Mammary epithelial cell (primary cell): ENCODE measurements around the gene TVP23C.
"Not testable (repeated sequence)": the region's sequence is repeated elsewhere in the genome, so short reads cannot be mapped to it uniquely, and the experiment has no call there.

Source experiments
- EZH2 ChIP-seq: IDR thresholded peaks from 2 replicates; pipeline ENCODE4 v1.6.1; 2012; ENCODE audit warnings: low read length, inconsistent platforms, borderline replicate concordance
- TF ChIP-seq, protein P1 (sequence below), 2 donors: IDR thresholded peaks in 1 of 2; conservative IDR thresholded peaks in 1 of 2; 2 replicates each; pipeline ENCODE4 v1.5.1; 2011 to 2012; ENCODE audit warnings: inconsistent platforms in 2 of 2, low read length in 2 of 2, mild to moderate bottlenecking in 2 of 2, control low read depth in 1 of 2, low read depth in 1 of 2; ENCODE audit not compliant: insufficient read depth in 1 of 2; ENCODE audit errors: extremely low read depth in 1 of 2

DNA sequence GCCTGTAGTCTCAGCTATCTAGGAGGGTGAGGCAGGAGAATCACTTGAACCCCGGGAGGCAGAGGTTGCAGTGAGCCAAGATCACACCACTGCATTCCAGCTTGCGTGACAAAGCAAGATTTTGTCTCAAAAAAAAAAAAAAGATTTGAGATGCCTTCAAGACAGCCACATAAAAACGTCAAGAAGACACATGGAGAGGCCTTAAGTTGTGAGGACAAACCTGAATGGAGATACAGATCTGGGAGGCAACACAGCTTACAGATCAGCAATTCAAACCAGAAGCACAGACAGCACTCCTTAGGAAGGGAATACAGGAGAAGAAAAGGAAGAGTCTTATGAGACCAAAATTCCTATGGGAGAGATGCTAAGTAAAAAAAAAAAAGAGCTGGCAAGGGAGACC lies 13.7 kb downstream of the TVP23C start:
- TF ChIP-seq, protein P1, sequence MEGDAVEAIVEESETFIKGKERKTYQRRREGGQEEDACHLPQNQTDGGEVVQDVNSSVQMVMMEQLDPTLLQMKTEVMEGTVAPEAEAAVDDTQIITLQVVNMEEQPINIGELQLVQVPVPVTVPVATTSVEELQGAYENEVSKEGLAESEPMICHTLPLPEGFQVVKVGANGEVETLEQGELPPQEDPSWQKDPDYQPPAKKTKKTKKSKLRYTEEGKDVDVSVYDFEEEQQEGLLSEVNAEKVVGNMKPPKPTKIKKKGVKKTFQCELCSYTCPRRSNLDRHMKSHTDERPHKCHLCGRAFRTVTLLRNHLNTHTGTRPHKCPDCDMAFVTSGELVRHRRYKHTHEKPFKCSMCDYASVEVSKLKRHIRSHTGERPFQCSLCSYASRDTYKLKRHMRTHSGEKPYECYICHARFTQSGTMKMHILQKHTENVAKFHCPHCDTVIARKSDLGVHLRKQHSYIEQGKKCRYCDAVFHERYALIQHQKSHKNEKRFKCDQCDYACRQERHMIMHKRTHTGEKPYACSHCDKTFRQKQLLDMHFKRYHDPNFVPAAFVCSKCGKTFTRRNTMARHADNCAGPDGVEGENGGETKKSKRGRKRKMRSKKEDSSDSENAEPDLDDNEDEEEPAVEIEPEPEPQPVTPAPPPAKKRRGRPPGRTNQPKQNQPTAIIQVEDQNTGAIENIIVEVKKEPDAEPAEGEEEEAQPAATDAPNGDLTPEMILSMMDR (conservative IDR thresholded peaks at IDR 0.05 in 1 of 2, IDR thresholded peaks at IDR 0.05 in 1 of 2; ENCODE audit: extremely low read depth in 1 of 2, insufficient read depth in 1 of 2, low read depth in 1 of 2, low read length in 2 of 2), result not testable (repeated sequence)
- not testable (repeated sequence) for TF ChIP-seq EZH2
